ENCODE measurements around the gene TSPY4.
"Not testable (repeated sequence)": the region's sequence is repeated elsewhere in the genome, so short reads cannot be mapped to it uniquely, and the experiment has no call there.

TSPY4 gene

GRCh38 chrY:9337164-9337563 is at the start of gene TSPY4:
Gene TSPY4 (plus strand): TSS chrY:9337464. CDS start chrY:9337510, 46 bp downstream.
- not testable (repeated sequence) for DNase-seq (ENCODE audit: low spot score)

DNA sequence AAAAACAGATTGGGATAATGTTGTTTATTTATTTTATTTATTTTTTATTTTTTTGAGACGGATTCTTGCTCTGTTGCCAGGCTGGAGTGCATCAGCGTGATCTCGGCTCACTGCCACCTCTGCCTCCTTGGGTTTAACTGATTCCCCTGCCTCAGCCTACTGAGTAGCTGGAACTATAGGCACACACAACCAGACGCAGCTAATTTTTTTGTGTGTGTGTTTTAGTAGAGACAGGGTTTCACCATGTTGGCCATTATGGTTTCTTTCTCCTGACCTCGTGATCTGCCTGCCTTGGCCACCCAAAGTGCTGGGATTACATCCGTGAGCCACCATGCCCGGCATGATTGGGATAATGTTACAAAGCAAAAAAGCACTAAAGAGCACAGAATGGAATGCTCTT is 16.3 kb upstream of the TSPY4 start:
- no peak for DNase-seq (ENCODE audit: low spot score)

GRCh38 chrY:9357497-9357896 is 20.2 kb downstream of the TSPY4 start, which contains the start of gene TSPY8:
Gene TSPY8 (plus strand): TSS chrY:9357797. CDS start chrY:9357843, 46 bp downstream.
- DNase-seq (ENCODE audit: low spot score): not testable (repeated sequence)

Measured in hematopoietic multipotent progenitor cell treated with erythropoietin and hydrocortisone succinate and interleukin-3 and kit ligand, for 17 days (in vitro differentiated cells).